ENCODE results near the gene CALML5.

Gene CALML5

DNA sequence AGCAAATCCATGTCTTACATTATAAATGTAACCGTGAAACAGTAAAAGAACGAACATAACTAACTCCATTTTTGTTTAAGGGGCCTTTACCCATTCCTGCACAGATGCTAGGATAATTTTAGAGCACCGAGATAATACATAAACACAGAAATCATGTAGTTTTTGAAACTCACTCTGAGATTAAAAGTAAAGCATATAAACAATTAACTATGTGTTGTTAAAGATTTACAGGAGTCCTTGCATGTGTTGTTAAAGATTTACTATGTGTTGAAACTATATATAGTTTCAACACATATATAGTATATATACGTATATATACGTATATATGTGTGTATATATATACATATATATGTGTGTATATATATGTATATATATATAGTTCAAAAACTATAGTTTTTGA lies 18.2 kb upstream of the CALML5 start:
- no peak for DNase-seq (ENCODE audit: low read depth in 2 of 3, low spot score in 2 of 3)

DNA sequence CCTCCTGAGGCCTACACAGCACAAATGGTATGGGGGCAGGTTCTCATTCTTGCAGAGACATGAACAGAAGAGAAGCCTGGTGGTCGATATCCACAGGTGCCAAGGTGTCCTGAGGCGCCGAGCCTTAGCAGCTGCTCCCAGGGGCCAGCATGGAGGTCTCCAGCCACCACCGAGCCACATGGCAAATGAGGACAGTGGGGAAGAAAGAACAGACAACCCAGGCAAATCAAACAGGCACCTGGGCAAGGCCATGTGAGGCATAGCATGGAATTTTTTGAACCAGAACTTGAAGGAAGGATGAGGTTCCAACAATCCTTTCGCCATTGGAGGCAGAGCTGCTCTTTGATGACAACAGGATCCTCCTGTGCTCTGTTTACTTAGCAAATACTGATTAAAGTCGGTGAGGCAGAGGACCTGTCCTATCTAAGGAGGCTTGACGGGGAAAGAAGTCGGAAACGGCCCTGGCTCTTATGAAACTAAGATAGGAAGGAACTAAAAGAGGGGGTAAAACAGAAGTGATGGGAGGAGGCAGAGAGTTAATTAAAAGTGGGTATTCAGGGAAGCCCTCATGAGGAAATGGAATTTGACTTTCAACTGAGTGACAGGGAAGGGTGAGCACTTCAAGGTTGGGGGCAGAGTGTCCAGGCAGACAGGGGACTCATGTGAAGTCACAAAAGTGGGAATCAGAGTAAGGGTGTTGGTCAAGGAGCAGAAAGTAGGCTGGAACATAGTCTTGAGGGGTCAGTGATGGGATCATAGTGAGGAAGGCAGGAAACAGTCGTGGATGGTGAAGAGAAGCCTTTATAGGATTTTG lies 16.8 kb upstream of the CALML5 start:
- DNase-seq (ENCODE audit: low read depth in 2 of 3, low spot score in 2 of 3): no peak

DNA sequence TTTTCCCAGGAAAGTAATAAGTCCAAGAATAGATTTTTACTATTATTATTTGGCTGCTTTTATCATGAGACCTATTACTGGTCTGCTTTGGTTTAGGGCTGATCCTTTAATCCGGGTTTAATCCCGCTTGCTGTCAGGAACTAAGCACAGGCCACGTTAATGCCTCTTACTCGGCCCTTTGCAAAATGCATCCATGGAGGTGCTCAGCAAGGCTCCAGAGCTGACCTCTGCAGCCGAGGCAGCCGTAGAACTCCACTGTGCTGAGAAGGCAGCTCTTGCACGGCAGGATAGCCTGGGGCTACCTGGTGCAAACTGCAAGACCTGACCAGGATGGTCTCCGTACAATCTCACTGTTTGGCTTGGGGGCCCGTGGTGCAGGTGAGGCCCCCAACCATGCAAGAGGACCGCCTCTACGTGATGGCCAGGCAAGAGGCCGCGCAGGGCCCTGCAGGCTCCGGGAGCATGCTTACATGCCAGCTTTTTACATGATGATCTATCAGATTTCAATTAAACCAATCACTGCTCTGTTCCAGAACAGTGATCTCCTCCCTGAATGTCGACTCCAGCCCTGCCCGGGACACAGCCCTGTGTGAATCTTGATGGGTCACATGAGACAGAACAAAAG lies 15.0 kb upstream of the CALML5 start:
- DNase-seq (ENCODE audit: low read depth in 2 of 3, low spot score in 2 of 3): no peak

DNA sequence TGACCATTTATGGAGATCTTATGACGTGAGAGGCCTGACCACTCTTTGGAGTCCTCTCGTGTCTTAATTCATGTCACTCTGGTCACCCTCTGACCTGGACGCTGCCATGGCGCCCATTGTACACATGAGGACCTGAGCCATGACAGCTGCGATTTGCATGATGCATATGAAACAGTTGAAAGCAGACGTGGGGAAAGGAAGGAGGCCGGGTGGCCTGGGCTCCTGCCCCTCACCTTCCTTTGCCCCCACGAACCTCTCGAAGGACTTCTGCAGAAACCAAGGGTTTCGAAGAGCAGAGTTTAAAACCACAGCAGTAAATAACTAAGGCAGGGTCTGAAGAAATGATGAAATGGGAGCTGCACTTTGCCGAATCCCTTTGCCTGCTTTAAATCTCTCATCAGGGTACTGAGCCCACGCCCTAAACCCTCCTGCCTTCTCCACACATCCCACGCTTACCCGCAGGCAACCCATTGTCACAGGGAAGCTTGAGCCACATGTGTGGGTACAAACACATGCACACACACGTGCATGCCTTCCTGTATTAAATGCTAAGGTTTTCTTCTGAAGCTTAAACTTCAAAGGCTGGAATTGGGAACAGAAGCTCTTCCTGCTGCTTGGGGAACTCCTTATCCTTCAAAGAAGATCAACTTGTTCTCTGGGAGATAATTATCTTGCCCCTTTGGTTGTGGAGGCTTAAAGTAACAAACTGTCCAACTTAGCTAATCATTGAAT lies 13.7 kb upstream of the CALML5 start:
- no peak for DNase-seq (ENCODE audit: low read depth in 2 of 3, low spot score in 2 of 3)

DNA sequence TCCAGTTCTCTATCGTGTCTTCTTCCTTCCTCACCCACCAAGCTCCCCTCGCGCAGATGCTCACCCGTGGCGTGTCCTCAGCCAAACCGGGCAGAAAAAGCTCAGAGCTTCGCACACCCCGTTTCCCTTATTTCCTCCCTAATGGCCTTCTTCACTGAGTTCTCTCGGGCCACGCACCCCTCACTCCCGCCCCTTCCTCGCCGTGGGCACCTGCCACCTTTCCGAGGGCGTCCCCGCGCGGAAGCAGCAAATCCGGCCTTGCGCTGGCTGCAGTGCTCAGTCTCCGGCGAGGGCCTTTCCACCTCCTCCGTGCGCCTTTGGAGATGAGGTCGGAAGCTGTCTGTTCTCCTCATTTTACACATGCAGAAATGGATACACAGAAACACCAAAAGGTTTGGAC lies 13.0 kb upstream of the CALML5 start:
- DNase-seq (ENCODE audit: low read depth in 2 of 3, low spot score in 2 of 3): no peak

DNA sequence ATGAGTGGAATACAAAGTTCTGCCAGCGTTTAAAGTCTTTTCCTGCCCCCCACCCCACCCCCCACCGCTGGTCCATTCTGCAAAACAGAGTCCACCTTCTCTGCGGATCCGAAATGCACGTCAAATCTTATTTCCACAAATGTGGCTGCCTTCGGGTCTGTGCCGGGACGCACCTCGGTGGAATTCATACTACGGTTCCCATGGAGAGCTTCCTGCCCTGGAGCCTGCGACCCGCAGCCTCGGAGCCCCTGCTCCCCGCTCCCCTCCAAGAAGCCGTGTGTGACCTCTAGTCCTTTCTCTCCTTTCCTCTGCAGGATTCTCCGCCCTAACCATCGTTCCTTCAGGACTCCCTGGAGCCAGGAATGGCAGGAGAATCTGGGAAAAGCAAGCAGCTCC lies 12.5 kb upstream of the CALML5 start:
- DNase-seq (ENCODE audit: low read depth in 2 of 3, low spot score in 2 of 3): no peak

DNA sequence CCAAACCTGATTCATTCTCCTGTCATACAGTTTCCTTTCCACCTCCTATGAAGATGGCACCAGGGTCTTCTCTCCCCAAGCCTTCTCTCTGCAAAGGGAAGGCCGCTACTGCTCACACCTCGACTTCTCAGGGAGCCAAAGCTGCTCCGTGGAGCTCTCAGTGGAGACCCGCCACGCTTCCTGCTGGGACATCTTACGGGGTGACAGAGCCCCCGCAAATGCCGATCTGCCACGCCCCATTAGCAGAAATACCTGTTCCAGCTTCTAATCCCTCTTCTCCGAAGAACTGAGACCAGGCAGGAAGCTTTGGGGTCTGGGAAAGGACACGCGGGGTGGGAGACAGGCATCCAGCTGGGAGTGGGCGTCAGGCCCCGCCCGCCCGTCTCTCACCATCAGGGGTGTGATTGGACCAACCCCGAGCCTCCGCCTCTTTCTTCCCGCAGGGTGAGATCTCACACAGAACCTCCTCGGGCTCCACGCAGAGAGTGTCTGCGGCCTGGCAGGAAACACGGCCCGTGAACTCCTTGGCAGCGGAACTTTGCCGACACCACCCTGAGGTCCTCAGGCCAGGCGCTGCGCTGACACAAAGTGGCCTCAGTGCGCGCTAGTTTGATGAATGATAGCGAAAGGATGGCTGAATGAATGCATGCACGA lies 12.0 kb upstream of the CALML5 start:
- no peak for DNase-seq (ENCODE audit: low read depth in 2 of 3, low spot score in 2 of 3)

DNA sequence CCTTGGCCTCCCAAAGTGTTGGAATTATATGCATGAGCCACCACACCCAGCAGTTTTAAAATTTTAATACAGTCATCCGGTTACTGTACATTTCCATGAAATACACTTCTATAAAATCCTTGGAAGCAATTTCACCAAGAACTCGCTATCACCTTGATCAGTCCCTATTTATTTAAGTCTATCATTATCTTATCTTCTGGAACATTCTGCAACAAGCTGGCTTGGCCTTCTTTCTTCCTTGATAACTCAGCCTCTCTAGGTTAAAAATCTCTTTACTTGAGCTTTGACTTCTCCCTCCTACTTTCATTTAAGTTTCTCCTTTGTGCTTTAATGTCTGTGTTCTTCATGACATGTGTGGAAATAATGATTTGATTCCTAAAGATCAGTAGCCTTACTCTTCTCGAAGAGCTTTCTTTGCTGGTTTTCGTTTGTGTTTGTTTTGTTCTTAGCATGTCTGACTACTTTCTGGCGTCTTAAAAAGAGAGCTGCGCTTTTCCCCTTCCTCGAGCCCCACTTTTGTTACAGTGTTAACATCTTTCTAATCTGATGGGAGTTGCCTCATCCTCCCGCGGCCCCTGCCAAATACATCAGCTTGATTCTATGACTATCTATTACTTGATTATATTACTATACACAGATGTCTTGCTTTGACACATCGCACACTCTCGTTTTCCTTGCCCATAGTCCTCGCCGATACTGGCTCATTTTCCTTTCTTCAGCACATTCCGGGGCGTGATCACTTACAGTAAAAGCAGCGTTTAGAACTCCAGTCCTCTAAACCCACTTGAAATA lies 11.1 kb upstream of the CALML5 start:
- no peak for DNase-seq (ENCODE audit: low read depth in 2 of 3, low spot score in 2 of 3)

DNA sequence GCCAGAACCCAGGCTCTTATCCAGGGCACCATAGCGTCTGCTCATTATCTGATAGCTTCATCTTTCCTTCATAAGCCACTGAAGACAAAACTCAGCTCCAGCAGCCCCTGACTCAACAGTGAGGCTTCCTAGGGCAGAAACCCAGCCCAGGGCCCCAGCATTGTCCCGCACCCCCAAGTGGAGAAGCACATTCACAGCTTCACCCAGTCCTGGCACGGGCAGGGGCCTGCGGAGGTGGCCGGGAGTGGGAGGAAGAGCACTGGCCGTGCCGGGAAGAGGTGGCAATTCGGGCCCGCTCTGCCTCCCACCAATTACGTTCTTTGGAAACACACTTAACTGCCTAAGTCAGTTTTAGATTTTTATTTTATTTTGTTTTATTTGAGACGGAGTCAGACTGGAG lies 10.3 kb upstream of the CALML5 start:
- no peak for DNase-seq (ENCODE audit: low read depth in 2 of 3, low spot score in 2 of 3)

DNA sequence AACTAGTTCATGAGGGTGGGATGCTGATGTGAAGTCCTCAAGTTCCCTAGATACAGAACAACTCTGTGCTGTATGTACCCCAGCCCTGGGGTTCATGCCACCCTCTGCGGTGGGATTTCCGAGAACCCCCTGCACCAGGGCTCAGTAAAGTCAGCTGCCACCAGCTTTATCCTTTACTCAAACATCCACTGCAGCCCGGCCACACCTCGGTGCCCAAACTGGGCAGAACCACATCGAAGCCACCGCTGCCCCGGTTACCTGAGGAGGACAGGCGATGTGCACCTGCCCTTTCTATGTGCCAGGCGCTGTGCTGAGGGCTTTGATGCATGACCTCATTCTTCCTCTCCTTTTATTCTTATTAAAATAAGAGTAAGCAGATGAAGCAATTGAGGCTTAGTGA lies 9.9 kb upstream of the CALML5 start:
- no peak for DNase-seq (ENCODE audit: low read depth in 2 of 3, low spot score in 2 of 3)

DNA sequence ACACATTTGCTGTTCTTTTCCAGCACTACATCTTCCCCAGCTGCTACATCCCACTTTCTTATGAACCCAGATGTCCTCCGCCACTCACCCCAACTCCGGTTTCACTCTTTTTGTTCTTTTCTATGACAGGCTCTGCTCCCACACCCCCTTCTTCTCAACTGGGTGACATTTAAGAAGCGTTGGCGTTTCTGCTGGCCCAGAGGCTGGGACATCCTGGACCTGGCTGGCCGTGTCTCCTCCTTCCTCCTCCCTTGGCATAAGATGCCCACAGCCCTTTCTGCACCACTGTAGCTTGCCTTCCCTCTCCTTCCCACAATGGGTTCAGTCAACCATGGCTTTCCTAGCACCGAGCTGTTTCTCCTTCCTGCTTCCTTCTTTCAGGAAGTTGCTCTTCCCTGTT lies 9.4 kb upstream of the CALML5 start:
- DNase-seq (ENCODE audit: low read depth in 2 of 3, low spot score in 2 of 3): no peak

DNA sequence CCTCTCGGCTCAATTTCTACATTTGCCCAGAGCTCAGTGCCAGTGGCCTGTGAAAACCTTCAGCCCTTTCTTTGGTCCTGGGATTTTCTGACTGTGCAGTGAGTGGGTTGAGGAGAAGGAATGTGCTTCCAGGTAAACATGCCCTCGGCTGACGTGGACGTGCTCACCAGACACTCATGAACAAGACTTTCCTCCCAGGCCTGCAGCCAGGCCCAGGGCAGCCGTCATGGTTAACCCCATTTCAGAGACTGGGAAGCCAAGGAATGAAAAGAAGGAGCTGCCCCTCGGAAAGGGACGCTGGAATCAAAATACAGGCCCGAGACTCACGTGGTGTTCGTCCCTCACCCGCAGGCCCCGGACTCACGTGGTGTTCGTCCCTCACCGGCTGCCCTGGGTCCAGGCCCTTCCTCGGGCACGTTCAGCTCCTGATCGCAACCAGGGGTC lies 8.8 kb upstream of the CALML5 start:
- no peak for DNase-seq (ENCODE audit: low read depth in 2 of 3, low spot score in 2 of 3)

DNA sequence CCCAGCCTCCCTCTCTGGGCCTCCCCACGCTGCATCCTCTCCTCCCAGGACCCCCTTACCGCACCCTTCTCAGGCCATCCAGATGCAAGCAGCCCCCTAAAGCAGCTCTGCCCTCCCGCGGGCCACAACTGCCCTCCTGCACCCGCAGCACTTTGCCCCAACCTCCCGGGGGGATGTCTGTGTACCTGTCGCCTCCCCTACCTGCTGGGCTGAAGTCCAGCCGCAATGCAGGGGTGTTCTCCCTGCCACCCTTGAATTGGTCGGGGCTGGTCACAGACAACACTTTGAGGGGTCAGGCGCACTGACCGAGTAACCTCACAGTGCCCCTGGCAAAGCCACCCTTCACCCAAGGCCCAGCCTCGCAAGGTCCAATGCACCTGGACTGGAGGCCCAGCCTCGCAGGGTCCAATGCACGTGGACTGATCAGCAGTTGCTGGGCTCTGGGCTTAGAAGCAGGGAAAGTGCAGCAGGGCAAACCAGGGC lies 8.3 kb upstream of the CALML5 start:
- DNase-seq (ENCODE audit: low read depth in 2 of 3, low spot score in 2 of 3): no peak

DNA sequence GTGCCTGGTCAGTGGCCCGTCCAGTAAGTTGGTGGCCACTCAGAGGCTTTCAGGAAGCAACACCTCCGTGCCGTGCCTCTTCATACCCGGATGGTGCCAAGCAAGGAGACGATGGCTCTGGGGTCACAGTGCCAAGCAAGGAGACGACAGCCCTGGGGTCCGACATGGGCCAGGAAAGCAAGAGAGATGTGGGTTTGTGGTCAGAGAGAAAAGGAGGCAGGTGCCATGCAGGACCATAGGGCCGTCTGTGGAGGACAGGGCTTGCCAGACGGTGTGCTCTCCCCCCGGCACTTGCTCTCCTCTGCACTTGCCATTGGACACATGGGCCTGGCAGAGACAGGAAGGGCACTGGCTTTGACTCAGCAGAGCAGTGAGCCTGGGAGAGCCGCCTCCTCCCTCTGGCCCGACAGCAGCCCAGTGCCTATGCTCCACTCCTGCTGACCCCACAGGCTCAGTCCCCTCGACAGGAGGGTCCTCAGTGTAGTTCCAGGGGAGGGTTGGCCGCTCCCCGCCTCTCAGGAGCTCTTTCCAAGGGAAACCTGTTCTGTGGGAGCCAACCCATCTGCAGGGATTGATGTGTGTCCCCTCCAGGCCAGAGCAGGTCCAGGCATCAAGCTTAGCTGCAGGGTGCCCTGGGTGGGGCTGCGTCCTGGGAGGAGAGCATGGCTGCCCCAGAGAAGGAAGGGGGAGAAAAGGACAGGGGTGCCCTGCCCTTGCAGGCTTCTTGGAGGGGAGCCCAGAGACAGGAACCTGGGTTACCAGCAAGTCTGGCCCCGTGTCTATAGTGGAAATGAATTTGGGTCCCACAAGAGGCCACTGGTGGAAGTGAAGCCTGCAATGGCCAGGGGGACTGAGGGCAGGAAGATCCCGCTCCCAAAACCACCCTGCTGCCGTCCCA lies 7.6 kb upstream of the CALML5 start:
- DNase-seq (ENCODE audit: low read depth in 2 of 3, low spot score in 2 of 3): no peak

DNA sequence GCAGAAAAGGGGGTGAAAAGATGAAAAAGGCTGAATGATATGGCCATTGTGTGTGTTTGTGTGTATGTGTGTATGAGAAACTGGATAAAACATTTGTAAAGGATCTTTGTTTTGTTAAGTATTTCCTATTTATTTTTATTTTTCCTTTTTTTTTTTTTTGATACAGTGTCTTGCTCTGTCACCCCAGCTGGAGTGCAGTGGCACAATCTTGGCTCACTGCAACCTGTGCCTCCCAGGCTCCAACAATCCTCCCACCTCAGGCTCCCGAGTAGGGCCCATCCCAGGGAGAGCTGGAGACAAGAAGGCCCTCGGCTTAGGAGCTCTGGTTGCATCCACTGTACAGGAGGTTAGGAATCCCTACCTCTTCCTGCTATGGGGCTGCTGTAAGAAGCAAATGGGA lies 6.9 kb upstream of the CALML5 start:
- no peak for DNase-seq (ENCODE audit: low read depth in 2 of 3, low spot score in 2 of 3)

DNA sequence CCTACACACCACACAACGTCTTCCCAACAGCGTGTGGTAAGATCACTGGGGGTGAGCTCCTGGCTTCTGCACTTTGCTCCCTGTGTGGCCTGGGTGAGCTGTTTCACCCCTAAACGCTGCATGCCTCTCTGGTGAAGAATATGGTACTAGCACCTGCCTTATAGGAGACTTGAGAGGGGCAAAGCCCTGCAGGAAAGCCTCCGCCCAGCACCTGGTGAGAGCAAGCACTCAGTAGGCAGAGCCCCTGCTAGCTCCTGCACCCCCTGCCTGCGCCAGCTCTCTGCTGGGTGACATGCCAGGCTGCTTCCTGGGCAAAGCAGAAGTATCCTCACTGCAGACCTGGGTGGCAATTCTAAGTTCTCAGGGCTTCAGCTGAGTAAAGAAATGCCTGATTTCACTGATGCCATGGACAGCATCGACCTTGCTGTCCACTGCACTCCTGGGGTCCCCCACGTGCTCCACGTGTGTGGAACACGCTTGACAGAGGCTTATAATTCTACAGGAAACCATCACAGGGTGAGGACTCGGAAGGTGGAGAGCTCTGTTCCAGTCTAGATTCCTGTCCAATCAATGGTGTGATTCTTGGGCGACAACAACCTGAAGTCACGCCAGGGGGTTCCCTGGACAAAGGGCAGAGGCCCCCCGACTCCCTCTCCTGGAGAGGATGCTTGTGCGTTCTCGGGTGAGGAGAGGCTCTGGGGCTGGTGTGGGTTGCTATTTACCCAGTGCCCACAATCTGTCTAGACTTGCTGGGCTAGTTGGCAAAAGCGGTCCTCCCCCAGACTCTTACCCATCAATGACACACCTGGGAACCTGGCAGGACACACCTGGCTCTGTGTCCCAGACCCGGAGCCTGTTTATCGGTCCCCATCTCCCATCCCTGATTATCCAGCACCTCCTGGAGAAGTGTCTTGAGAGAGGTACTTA lies 5.0 kb upstream of the CALML5 start:
- DNase-seq (ENCODE audit: low read depth in 2 of 3, low spot score in 2 of 3): no peak

DNA sequence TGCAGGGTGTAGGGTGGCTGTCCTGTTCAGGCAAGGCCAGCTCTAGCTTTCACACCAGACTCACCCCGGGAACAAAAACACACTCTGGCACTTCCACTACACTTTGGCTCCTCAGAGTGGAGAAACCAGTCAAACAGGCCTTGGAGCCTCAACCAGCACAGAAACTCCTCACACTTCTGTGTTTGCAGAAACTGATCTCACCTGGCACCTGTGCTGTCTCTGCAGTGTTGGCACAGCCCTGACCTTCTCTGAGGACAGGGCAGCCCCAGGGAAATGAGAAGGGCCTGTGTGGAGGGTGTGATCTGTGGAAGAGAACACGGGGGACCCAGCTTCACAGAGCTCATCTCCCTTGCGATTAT lies 4.1 kb upstream of the CALML5 start:
- no peak for DNase-seq (ENCODE audit: low read depth in 2 of 3, low spot score in 2 of 3)

DNA sequence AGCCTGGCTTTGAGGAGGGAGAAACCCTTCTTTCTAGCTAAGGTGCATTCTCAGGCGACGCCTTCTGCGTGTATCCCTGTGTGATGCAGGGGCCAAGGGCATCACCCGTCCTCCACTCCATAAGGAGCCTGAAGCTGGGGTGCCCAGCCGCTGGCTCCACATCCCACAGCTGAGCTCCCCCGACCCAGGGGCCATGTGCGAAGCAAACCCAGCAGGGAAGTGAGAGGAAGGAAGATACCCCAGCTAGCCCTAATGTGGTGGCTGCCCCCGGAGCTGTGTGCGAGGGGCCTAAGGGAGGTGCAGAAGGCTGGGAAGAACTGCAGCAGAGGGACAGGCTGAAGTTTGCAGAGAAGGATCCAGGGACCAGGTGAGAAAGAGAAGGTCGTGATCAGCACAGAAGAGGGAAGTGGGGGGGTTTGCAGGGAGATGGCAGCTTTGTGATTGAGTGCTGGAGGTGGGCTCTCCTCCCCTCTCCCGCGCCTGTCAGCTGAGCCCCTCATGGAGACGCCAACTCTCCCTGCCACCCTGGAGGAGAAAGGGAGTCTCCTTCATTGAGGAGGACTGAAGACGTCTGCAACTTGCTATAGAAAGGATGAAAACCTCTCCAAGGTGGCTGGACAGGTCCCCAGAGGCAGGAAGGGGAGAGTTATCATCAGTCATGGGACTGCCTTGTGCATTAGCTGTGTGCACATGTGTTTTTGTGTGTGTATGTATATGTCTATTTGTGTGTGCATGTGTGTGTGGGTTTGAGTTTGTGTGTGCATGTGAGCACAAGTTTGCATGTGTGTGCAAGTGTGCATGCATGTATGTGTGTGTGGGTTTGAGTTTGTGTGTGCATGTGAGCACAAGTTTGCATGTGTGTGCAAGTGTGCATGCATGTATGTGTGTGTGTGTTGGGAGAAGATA lies 3.5 kb upstream of the CALML5 start:
- DNase-seq (ENCODE audit: low read depth in 2 of 3, low spot score in 2 of 3): no peak

All from activated CD8-positive, alpha-beta memory T cell treated with anti-CD3 and anti-CD28 coated beads for 48 hours (primary cell).